Lung (tissue), 12 donors: ENCODE data around the gene RMI2. TPM values are rescaled to one million over a fixed set of nuclear protein-coding genes. Genes with fewer than 3 reads are reported as not detected.

Experiments used
- ATAC-seq: fragments of 200-7000 bp; cut with Tn5 transposase; one replicate; pipeline ENCODE4 v1.9.1; 2020; ENCODE audit warnings: moderate number of reproducible peaks; ENCODE audit not compliant: insufficient read depth, low FRiP score
- DNase-seq, 3 donors: peaks; one replicate each; pipeline ENCODE4 v3.0.0-alpha.2; 2013 to 2017
- H3K27ac ChIP-seq, 2 donors: one replicate each; pipeline ENCODE4 v1.5.1; 2013; ENCODE audit warnings: mild to moderate bottlenecking in 2 of 2, moderate library complexity in 2 of 2, control low read depth in 1 of 2, inconsistent platforms in 1 of 2, low read depth in 1 of 2, low read length in 1 of 2
- H3K27me3 ChIP-seq, 3 donors: one replicate each; pipeline ENCODE4 v1.5.1; 2013; ENCODE audit warnings: low read length in 2 of 3; ENCODE audit not compliant: control insufficient read depth in 3 of 3, insufficient read depth in 3 of 3
- H3K36me3 ChIP-seq, 4 donors: one replicate each; pipeline ENCODE4 v1.5.1; 2013; ENCODE audit warnings: low read length in 4 of 4, mild to moderate bottlenecking in 1 of 4, moderate library complexity in 1 of 4; ENCODE audit not compliant: control insufficient read depth in 4 of 4, insufficient read depth in 4 of 4
- H3K4me1 ChIP-seq, 5 donors: one replicate each; pipeline ENCODE4 v1.5.1; 2013; ENCODE audit warnings: low read length in 5 of 5, mild to moderate bottlenecking in 2 of 5, moderate library complexity in 1 of 5; ENCODE audit not compliant: control insufficient read depth in 5 of 5, insufficient read depth in 5 of 5
- H3K4me3 ChIP-seq: one replicate; pipeline ENCODE4 v1.5.1; 2013; ENCODE audit warnings: mild to moderate bottlenecking, control low read depth, moderate library complexity
- H3K9ac ChIP-seq, 2 donors: one replicate each; pipeline ENCODE4 v1.5.1; 2013; ENCODE audit warnings: low read length in 2 of 2, control low read depth in 1 of 2; ENCODE audit not compliant: insufficient read depth in 1 of 2
- H3K9me3 ChIP-seq, 4 donors: one replicate each; pipeline ENCODE4 v1.5.1; 2013; ENCODE audit warnings: low read length in 3 of 4, mild to moderate bottlenecking in 1 of 4, moderate library complexity in 1 of 4; ENCODE audit not compliant: control insufficient read depth in 4 of 4, insufficient read depth in 3 of 4
- WGBS, 2 donors: extraction: QIAGEN DNeasy Blood & Tissue Kit; methylation state at CpG; one replicate each; pipeline ENCODE4 v1.1.7; 2013; 5-methylcytosine and 5-hydroxymethylcytosine counted together
- polyA plus RNA-seq, 2 donors: library from polyadenylated mRNA; stranded (reverse); fragments of 200-250 nt; gene quantifications; one replicate each; pipeline ENCODE4 v1.2.1, GENCODE V29; 2013
- total RNA-seq, 2 donors: library from RNA; depleted of rRNA in 1 of 2; stranded (reverse); fragments of >200 nt in 1 of 2; gene quantifications; one replicate each; pipeline ENCODE4 v1.2.1, GENCODE V29; 2014 to 2021
- TF ChIP-seq, protein P1 (sequence below): IDR thresholded peaks from 2 replicates; pipeline ENCODE4 v1.5.1; 2012; ENCODE audit warnings: mild to moderate bottlenecking; ENCODE audit errors: control extremely low read depth, extremely low read depth
- donor health status: control.
- donor health status: control.
- donor health status: Bipolar disorder and iron deficiency.
- donor health status: healthy.
- donor health status: DM: yes; HTN: yes; CAD: no.

RMI2 gene
- total and polyA plus RNA-seq, 4 donors, result 2.5 to 7.2 (median 4.5) TPM

DNA sequence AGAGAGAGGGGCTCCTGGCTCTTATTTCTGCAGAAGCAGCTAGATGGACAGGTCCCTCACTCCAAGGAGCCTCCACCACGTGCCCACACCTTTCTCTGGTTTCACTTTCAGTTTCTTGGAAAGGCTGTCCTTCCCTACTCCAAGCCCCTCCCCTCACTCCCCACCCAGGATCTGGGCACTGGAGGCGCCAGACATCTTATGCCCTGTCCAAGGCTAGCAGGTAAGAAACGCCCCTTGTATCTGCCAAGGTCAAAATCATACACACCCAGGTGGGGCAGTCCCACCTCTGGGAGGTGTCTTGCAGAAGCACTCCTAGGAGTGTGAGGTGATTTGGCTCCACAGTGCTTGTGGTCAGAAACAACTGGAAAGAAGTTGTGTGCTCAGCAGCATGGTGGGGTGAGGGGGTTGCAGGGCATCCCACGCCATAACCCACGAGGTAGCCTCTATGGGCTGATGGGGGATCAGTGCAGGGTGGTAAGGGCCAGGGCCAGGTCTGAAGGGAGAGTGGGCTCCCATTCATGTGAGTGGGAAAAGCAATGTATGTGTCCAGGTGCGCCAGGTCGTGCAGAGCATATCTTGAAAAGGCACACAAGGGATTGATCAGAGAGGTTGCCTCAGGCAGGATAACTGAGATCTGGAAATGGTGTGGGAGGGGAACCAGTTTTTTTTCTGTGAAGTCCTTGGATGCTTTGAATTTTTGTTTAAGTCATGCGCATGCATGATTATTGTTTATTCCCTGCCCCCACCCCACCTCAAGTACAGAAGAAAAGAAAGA, 32.4 kb upstream of the RMI2 start:
- Histone ChIP-seq H3K4me1 (peaks cover 0 to 44% (median 18%) of the 10 kb centered on the region in 5 donors), H3K27me3 (no peaks in the 10 kb centered on the region), H3K9me3 (no peaks in the 10 kb centered on the region), H3K9ac (no peak overlapping the region), H3K27ac (peak overlapping the region in 1 of 2 donors; percentile 14), H3K4me3 (no peak overlapping the region), H3K36me3 (no peaks in the 10 kb centered on the region)
- DNase-seq, result peak; percentile 55 to 69 (median 55)
- 63 to 72% methylated on average over 8 of the region's 8 CpGs for WGBS, 2 donors
- TF ChIP-seq, protein P1, sequence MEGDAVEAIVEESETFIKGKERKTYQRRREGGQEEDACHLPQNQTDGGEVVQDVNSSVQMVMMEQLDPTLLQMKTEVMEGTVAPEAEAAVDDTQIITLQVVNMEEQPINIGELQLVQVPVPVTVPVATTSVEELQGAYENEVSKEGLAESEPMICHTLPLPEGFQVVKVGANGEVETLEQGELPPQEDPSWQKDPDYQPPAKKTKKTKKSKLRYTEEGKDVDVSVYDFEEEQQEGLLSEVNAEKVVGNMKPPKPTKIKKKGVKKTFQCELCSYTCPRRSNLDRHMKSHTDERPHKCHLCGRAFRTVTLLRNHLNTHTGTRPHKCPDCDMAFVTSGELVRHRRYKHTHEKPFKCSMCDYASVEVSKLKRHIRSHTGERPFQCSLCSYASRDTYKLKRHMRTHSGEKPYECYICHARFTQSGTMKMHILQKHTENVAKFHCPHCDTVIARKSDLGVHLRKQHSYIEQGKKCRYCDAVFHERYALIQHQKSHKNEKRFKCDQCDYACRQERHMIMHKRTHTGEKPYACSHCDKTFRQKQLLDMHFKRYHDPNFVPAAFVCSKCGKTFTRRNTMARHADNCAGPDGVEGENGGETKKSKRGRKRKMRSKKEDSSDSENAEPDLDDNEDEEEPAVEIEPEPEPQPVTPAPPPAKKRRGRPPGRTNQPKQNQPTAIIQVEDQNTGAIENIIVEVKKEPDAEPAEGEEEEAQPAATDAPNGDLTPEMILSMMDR, result no peak
- no peak for ATAC-seq

DNA sequence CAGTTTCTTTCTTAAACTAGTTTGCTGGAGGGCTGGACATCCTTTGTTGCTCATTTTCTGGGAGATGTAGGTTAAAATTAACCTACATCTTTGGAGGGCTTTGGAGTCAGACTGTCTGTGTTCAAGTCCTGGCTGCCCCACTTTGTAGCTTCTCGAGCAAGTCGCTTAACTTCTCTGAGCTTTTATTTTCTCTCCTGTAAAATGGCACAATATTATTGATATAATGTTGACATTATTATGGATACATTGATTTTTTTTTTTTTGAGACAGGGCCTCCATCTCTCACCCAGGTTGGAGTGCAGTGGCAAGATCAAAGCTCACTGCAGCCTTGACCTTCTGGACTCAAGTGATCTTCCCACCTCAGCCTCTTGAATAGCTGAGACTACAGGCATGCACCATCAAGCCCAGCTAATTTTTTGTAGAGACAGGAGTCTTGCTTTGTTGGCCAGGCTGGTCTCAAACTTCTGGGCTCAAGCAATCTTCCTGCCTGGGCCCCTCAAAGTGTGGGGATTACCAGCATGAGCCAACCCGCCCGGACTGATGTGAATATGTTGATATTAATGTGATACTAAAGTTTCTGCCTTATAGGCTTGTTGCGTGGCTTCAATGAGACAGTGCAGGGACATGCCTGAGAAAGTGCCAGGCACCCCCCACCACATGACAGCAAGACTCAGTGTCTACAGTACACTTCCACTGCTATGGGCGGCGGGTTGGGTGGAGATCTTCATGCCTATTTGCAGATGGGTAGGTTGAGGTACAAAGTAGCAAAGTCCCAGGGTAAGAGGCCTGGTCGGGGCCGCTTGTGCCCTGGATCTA, 31.6 kb upstream of the RMI2 start:
- 96% methylated on average over 9 of the region's 9 CpGs for WGBS, 2 donors
- H3K4me3 ChIP-seq, result no peak overlapping the region
- no peaks in the 10 kb centered on the region for H3K36me3 ChIP-seq
- H3K9ac ChIP-seq, result no peak overlapping the region
- H3K4me1 ChIP-seq, result peaks cover 0 to 44% (median 14%) of the 10 kb centered on the region in 5 donors
- ATAC-seq (no peak), DNase-seq (no peak)
- H3K27ac ChIP-seq, result no peak overlapping the region
- no peaks in the 10 kb centered on the region for H3K9me3 ChIP-seq
- TF ChIP-seq, protein P1, result no peak
- no peaks in the 10 kb centered on the region for H3K27me3 ChIP-seq

DNA sequence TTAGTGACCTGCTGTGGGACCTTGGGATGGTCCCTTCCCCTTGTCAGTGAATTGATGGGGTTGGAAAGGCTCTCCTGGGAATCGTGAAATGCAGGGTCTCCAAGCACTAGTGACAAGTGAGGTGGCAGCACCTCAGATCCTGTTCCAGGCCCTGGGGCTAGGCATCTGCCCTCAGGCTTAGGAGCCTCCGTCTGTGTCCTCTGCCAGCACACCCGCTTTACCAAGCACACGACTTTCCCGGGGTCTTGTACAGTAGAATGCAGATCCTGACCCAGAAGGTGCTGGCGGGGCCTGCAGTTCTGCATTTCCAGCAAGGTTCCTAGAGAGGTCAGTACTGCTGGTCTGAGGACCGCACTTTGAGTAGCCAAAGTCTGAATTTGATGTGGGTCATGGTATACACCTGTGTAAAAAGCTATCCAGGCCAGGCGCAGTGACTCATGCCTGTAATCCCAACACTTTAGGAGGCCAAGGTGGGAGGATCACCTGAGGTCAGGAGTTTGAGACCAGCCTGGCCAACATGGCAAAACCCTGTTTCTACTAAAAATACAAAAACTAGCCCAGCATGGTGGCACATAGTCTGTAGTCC, 30.9 kb upstream of the RMI2 start:
- no peak overlapping the region for H3K9ac ChIP-seq
- no peak for ATAC-seq
- TF ChIP-seq, protein P1, result no peak
- H3K9me3 ChIP-seq, result no peaks in the 10 kb centered on the region
- H3K27me3 ChIP-seq, result no peaks in the 10 kb centered on the region
- no peaks in the 10 kb centered on the region for H3K36me3 ChIP-seq
- no peak overlapping the region for H3K4me3 ChIP-seq
- peaks cover 0 to 44% (median 10%) of the 10 kb centered on the region in 5 donors for H3K4me1 ChIP-seq
- H3K27ac ChIP-seq, result no peak overlapping the region
- 96 to 97% methylated on average over 8 of the region's 8 CpGs for WGBS, 2 donors
- DNase-seq, result no peak
